OCI-LY3 (cell line): Measurements from ENCODE around the gene DNMT3A.

ENCODE experiments used
- H2AFZ ChIP-seq: fragments of 200-600, 300-600 bp; shearing (Covaris generic); 2 replicates; pipeline ENCODE4 v1.6.0; 2014; ENCODE audit warnings: antibody characterized with exemption, low read depth, low read length
- H3K27ac ChIP-seq: fragments of 200-600, 300-600 bp; sonication (generic); 2 replicates; pipeline ENCODE4 v1.5.1; 2014; ENCODE audit warnings: mild to moderate bottlenecking, low read length, moderate library complexity, mixed read lengths
- H3K27me3 ChIP-seq: fragments of 200-600, 300-600 bp; sonication (generic); 2 replicates; pipeline ENCODE4 v1.6.1; 2014; ENCODE audit warnings: low read depth, low read length, mixed read lengths
- H3K36me3 ChIP-seq: fragments of 200-600, 300-600 bp; sonication (generic); replicated peaks from 2 replicates; pipeline ENCODE3; 2014; ENCODE audit warnings: low read depth, low read length, mixed read lengths
- H3K4me1 ChIP-seq: fragments of 300-600, 200-600 bp; sonication (generic); 2 replicates; pipeline ENCODE4 v1.6.1; 2014; ENCODE audit warnings: low read length, mixed read lengths
- H3K4me2 ChIP-seq: fragments of 200-600, 300-600 bp; sonication (generic); 2 replicates; pipeline ENCODE4 v1.6.1; 2014; ENCODE audit warnings: low read length, mixed read lengths
- H3K4me3 ChIP-seq: fragments of 300-600, 200-600 bp; sonication (generic); 2 replicates; pipeline ENCODE4 v1.5.1; 2014; ENCODE audit warnings: antibody characterized with exemption, mild to moderate bottlenecking, low read length, moderate library complexity
- H3K79me2 ChIP-seq: fragments of 300-600, 200-600 bp; shearing (Covaris generic); 2 replicates; pipeline ENCODE4 v1.6.1; 2014; ENCODE audit warnings: mild to moderate bottlenecking, low read length, mixed read lengths
- H3K9ac ChIP-seq: fragments of 300-600, 200-600 bp; shearing (Covaris generic); 2 replicates; pipeline ENCODE4 v1.6.0; 2014; ENCODE audit warnings: mild to moderate bottlenecking, low read length, moderate library complexity
- H3K9me3 ChIP-seq: fragments of 200-600, 300-600 bp; shearing (Covaris generic); 2 replicates; pipeline ENCODE4 v1.6.1; 2014; ENCODE audit warnings: low read length, mixed read lengths; ENCODE audit not compliant: insufficient read depth
- H4K20me1 ChIP-seq: fragments of 200-600, 300-600 bp; sonication (generic); 2 replicates; pipeline ENCODE4 v1.6.1; 2016; ENCODE audit warnings: low read length, mixed read lengths; ENCODE audit not compliant: insufficient read depth
- EZH2phosphoT487 ChIP-seq: fragments of 200-600 bp; shearing (Covaris generic); IDR thresholded peaks from 2 replicates; pipeline ENCODE4 v1.6.1; 2018; ENCODE audit warnings: antibody characterized with exemption, mixed run types, low read depth
- TF ChIP-seq, protein P1 (sequence below): fragments of 200-600, 300-600 bp; sonication (generic); IDR thresholded peaks from 2 replicates; pipeline ENCODE4 v1.5.1; 2014; ENCODE audit warnings: antibody characterized with exemption, low read length, low read depth

The DNMT3A gene

DNA sequence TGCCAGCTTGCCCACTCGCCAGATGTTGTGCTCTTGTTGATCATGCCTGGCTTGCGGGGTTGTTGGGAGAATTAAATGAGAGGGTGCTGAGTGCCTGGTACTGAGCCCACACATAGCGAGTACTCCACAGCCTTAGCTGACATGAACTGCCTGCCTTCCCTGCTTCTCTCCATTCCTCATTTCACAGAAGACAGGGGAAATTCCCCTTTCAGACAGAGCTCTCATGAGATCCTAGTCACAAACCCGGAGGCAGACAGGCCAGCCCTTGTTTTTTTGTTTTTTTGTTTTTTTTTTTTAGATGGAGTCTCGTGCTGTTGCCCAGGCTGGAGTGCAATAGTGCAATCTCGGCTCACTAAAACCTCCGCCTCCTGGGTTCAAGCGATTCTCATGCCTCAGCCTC is 17.1 kb upstream of the DNMT3A start:
- no peak overlapping the region for H3K27ac ChIP-seq
- H3K79me2 ChIP-seq = no peaks in the 10 kb centered on the region; the same call in 1 of the 2 replicates
- no peaks in the 10 kb centered on the region for H4K20me1 ChIP-seq
- H2AFZ ChIP-seq = no peak overlapping the region
- no peak overlapping the region for H3K9ac ChIP-seq
- H3K4me1 ChIP-seq = peaks cover 33% of the 10 kb centered on the region
- H3K27me3 ChIP-seq = peaks cover 15% of the 10 kb centered on the region; the same call in 1 of the 2 replicates
- TF ChIP-seq EZH2phosphoT487 = no peak
- TF ChIP-seq, protein P1, sequence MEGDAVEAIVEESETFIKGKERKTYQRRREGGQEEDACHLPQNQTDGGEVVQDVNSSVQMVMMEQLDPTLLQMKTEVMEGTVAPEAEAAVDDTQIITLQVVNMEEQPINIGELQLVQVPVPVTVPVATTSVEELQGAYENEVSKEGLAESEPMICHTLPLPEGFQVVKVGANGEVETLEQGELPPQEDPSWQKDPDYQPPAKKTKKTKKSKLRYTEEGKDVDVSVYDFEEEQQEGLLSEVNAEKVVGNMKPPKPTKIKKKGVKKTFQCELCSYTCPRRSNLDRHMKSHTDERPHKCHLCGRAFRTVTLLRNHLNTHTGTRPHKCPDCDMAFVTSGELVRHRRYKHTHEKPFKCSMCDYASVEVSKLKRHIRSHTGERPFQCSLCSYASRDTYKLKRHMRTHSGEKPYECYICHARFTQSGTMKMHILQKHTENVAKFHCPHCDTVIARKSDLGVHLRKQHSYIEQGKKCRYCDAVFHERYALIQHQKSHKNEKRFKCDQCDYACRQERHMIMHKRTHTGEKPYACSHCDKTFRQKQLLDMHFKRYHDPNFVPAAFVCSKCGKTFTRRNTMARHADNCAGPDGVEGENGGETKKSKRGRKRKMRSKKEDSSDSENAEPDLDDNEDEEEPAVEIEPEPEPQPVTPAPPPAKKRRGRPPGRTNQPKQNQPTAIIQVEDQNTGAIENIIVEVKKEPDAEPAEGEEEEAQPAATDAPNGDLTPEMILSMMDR = no peak
- no peaks in the 10 kb centered on the region for H3K9me3 ChIP-seq
- no peaks in the 10 kb centered on the region for H3K36me3 ChIP-seq
- peak overlapping the region; percentile 38 for H3K4me2 ChIP-seq
- H3K4me3 ChIP-seq = no peak overlapping the region

DNA sequence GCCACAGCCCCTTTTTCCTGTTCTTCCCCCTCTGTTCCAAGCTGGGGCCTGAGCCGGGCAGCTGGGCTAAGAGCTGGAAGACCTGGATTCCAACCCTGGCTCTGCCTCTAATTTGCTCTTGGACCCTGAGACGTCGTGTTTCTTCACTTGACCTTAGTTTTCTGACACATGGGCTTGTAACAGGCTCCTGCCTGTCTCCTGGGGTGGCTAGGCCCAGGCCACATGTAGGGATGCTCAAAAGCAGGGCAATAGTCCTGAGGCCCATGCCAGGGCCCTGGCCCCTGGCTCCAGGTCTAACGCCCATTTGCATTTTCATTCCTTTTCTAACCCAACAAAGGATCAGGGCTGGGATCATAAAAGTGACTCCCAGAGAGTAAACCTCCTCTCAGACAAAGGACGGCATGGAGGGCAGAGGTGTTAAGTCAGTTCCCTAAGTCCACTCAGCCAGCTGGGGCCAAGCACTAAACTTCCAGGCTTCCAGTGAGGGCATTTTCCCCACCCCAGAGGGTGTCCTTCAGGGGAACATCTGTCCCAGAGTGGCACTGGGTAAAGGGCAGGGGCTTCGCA is 16.6 kb upstream of the DNMT3A start:
- no peaks in the 10 kb centered on the region for H3K79me2 ChIP-seq
- H4K20me1 ChIP-seq = no peaks in the 10 kb centered on the region
- no peak overlapping the region for H3K27ac ChIP-seq
- H3K4me1 ChIP-seq = peaks cover 28% of the 10 kb centered on the region
- H3K9me3 ChIP-seq = no peaks in the 10 kb centered on the region
- H3K4me3 ChIP-seq = no peak overlapping the region
- no peak for TF ChIP-seq EZH2phosphoT487
- TF ChIP-seq, protein P1 = no peak
- H3K27me3 ChIP-seq = peaks cover 15% of the 10 kb centered on the region; the same call in 1 of the 2 replicates
- no peaks in the 10 kb centered on the region for H3K36me3 ChIP-seq
- peak overlapping the region; percentile 38; the same call in 1 of the 2 replicates for H3K4me2 ChIP-seq
- no peak overlapping the region for H3K9ac ChIP-seq
- H2AFZ ChIP-seq = no peak overlapping the region

DNA sequence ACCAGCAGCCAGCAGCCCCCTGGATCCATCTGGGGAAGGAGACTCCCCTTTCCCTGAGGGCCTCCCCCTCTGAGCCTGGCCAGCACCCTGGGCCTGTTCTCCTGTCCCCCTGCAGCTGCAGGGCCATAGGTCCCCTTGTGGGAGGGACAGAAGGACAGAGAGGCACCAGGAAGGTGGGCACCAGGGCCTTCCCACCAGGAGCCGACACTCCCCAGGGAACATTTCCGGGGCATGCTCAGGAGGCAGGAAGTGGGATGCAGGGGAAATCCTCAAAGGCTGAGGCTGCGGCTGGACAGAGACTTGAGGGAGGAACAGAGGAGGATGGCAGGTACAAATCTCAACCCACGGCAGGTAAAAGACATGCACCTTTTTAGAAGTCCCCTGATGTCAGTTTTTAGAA is 14.4 kb upstream of the DNMT3A start:
- TF ChIP-seq EZH2phosphoT487 = no peak
- TF ChIP-seq, protein P1 = no peak
- Histone ChIP-seq H3K36me3 (no peaks in the 10 kb centered on the region), H3K4me2 (no peak overlapping the region)

DNA sequence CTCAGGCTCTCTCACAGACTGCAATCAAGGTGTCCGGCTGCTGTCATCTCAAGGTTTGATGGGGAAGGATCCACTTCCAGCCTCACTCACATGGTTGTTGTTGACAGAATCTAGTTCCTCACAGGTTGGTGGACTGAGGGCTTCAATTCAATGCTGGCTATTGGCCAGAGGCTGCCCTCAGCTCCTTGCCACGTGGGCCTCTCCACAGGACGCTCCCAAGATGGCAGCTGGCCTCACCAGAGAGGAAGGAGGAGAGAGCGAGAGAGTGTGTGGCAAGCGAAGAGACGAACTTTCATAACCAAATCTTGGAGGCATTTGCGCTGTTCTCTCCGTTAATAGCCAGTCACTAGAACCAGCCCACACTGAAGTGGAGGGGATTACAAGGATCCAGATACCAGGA is 13.5 kb upstream of the DNMT3A start:
- no peak overlapping the region for H2AFZ ChIP-seq
- no peak for TF ChIP-seq EZH2phosphoT487
- TF ChIP-seq, protein P1 = no peak
- no peak overlapping the region for H3K9ac ChIP-seq
- H3K4me1 ChIP-seq = peaks cover 30% of the 10 kb centered on the region
- peaks cover 34% of the 10 kb centered on the region for H3K27me3 ChIP-seq
- H3K27ac ChIP-seq = no peak overlapping the region
- no peaks in the 10 kb centered on the region for H4K20me1 ChIP-seq
- H3K4me3 ChIP-seq = no peak overlapping the region
- H3K36me3 ChIP-seq = no peaks in the 10 kb centered on the region
- H3K4me2 ChIP-seq = no peak overlapping the region
- H3K79me2 ChIP-seq = no peaks in the 10 kb centered on the region
- no peaks in the 10 kb centered on the region for H3K9me3 ChIP-seq

More for the DNA sequence above, 14.4 kb upstream of the DNMT3A start:
- no peaks in the 10 kb centered on the region for H3K79me2 ChIP-seq
- H3K4me1 ChIP-seq = peaks cover 29% of the 10 kb centered on the region
- H4K20me1 ChIP-seq = no peaks in the 10 kb centered on the region
- H3K27ac ChIP-seq = no peak overlapping the region
- H3K9me3 ChIP-seq = no peaks in the 10 kb centered on the region
- no peak overlapping the region for H3K9ac ChIP-seq
- H3K4me3 ChIP-seq = no peak overlapping the region
- no peak overlapping the region for H2AFZ ChIP-seq
- H3K27me3 ChIP-seq = peaks cover 30% of the 10 kb centered on the region
